Cardiac ventricle fibroblast (primary cell): ENCODE measurements around the gene ZNF581. TPM values are rescaled to one million over a fixed set of nuclear protein-coding genes. Genes with fewer than 3 reads are reported as not detected.

Experiments
- total RNA-seq: library from RNA; depleted of rRNA; stranded (reverse); fragments of >200 nt; gene quantifications from 2 replicates; pipeline ENCODE4 v1.2.3, GENCODE V29; 2015

ZNF581 gene, protein sequence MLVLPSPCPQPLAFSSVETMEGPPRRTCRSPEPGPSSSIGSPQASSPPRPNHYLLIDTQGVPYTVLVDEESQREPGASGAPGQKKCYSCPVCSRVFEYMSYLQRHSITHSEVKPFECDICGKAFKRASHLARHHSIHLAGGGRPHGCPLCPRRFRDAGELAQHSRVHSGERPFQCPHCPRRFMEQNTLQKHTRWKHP
- 37.1 and 44.1 TPM in 2 replicates for total RNA-seq

DNA sequence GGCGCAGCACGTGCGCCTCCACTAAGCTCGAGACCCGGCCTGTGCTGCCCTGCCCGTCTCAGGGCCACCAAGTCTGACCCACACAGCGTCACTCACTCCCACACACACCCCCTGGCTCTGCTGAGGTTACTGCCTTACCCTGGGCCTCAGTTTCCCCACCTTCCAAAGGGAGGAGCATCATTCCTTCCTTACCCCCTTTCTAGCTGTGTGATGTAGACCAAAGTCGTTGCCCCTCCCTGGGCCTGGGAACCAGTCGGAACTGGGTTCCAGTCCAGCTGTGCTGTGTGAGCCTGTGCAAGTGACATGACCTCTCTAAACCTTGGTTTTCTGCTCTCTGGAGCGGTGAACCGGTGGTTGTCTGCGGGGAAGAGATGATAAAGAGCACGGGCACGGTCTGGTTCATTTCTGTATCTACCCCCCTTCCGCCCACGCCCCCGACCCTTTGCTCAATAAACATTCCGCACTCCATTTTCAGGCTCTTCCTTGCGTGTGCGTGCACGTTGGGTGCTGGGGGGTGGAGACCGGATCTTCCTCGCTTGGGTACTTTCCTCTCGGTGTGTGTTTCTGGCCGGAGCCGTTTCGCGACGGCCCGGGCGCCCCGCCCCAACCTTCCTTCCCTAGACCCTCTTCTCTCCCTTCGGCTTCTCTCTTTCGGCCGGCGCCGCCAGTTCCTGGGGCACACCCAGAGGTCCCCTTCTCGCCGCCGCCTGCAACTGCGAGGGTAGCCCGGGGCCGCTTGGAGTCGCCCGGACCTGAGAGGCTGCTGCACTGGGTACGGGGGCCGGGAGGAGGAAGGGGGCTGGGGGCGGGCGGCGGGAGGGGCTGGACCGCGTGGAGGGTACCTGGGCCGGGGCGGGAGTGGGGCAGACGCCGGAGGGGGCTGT, at the start of gene ZNF581:
Gene ZNF581, plus strand, starts transcription at position 647 of the 884 bp plus-strand sequence. CDS start 923 bp downstream, outside the sequence.

GRCh38 chr19:55599468-55599841, 44.0 kb upstream of the ZNF581 start, which contains the start of gene FIZ1:
Gene FIZ1 (minus strand): TSS chr19:55599517. CDS start chr19:55597865, 1,652 bp downstream.

GRCh38 chr19:55599842-55600661, 43.4 kb upstream of the ZNF581 start, which contains the start of gene ZNF524:
Gene ZNF524 (plus strand): TSS chr19:55600288. CDS start chr19:55602113, 1,825 bp downstream.

DNA sequence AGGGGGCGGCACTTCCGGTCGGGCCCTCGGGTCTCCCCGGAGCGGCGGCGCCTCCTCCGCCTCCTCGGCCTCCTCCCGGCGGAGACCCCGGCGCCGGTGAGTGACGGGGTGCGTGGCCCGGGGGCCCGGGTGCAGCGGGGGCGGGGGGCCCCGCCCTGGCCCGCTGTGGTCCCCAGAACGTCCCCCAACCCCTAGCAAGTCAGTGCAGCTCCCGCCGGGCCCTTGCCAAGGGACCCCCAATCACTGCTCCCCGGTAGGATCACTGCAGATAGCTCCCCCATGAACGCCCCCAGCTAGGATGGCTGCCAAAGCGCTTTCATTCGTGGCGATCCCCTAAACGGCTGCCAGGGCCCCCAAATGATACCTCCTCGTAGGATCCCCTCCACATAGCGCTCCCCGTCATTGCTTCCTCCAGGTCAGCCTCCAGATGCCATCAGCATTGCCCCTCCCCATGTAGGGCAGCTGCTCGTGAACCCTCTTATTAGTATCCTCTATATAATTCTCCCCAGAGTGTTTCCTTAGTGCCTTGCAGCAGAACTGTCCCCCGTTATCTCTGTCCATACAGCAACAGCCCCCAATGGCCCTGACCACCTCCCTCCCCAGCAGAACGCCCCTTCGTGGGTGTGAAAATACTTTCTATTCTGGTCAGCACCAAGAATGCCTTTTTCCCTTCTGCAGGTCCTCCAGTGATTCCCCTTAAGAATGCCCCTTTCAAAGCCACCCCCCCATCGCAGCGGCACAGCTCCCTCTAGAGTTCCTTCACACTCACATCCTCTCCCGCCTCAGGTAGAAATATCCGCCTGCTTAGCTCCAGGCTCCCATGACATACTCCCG, 37.6 kb upstream of the ZNF581 start, which contains the start of gene ZNF865:
Gene ZNF865, plus strand, starts transcription at position 11 of the 834 bp plus-strand sequence. CDS start 7,972 bp downstream, outside the sequence.

DNA sequence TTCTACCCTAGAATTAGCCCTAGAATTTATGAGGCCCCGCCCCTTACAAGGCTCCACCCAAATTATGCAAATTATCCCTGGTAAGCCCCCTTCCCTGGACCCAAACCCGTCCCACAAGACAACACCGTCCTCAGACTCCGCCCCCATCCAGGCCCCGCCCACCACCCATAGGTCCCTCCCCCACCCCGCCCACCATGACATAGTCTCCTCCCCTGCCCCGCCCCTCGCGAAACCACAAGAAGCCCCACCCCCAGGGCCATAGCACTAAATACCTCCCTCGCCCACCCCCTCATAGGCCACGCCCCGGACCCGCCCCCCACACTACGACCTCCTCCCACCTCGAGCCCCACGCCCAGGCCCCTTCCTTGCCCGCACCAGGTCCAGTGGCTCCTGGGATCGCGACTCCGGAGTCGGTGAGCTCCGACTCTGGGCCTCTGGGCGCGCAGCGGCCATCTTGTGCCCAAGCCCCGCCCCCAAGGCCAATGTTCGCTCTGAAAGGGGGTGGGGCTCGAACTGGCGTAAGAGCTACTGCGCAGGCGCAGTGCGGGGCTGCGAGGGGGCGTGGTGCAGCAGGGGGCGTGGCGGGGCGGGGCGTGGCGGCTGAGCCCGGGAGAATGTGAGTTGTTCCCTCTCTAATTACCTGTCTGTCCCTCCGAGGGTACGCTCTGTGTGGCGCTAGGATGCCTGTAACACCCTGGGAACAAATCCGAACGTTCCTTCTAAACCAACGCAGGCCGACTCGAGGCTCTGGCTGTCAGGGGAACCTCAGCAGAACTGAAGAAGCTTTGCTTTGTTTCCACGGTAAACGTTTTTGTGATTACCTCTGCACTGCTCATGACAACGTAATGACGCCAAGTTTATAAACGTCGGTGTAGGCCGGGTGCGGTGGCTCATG, 19.1 kb upstream of the ZNF581 start, which contains the start of gene ZNF784:
Gene ZNF784, minus strand, starts transcription at position 458 of the 895 bp plus-strand sequence. Its CDS starts 5 bp downstream, at position 453.

DNA sequence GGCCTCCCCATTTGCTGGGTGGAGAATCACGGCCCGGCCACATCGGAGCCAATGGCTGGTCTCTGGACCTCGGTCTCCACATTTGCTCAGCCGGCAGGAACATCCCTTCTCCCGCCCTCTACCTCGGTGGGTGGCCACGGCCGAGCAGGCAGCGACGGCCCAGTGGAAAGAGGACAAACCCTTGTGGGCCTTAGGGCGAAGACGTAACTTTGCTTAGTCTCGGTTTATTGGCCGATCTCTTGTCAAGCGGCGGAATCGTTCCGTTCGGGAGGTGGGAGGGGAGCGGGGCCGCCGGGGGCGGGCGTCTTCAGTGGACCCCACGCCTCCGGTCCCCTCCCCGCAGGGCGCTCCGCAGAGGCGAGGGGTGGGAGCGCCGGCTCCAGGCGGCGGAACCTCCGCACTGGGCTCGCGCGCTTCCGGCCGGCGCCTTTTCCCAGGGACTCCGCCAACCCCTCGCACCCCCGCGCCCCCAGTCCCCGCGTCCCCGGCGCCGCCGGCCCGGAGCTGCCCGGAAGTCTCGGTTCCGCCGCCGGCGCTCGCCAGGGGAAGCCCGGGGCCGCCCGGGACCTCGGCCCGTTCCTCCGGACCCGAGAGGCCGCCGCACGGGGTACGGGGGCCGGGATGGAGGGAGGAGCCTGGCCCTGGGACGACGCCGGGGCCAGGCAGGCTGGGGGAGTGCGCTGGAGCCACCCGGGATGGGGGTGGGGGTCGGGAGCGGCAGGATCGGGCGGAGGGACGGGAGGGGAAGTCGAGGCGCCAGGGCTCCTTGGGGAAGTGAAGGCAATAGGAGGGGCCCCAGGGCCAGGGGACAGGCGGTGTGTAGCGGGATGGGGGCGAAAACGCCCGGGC, 2.6 kb upstream of the ZNF581 start, which contains the start of gene ZNF580:
Gene ZNF580, plus strand, starts transcription at position 426 of the 849 bp plus-strand sequence. CDS start 1,507 bp downstream, outside the sequence.

DNA sequence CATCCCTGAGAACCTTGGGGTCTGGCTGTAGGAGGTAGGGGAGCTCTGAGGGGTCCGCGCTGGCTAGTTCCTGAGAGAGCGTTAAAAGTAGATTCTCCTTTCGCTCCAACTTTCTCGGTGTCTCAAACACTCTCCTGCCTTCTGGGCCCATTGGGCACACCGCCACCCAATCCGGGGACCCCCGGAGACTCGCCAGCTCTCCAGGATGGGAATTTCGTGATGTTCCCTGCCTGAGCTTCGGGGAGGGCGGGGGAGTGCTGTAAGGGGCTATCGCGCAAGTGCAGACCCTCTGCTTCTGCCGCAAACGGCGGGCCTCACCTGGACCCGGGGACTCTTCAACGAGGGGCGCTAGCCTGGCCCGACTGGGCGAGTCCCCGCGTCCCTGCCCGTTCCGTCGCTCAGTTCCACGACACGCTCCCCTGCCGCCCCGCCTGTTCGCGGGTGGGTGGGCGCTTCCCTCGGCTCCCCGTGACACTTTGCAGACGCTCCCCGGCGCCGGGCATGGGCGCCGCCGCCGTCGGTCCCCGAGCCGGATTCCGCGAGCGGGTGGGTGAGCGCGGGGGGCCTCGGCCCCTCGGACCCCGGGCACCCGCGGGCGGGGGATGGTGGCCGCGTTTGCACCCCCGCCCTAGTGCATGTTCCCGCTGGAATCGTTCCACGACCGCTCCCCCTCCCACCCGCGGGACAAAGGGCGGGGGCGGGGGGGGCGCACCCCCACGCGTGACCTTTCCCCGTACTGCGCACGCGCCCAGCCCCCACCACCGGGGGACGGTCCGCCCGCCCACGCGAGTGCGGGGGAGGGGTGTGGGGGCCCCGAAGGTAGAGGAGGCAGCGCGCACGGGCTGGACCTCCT, 4.5 kb downstream of the ZNF581 start, which contains the start of gene CCDC106:
Gene CCDC106, plus strand, starts transcription at position 481 of the 853 bp plus-strand sequence. CDS start 835 bp downstream, outside the sequence.

DNA sequence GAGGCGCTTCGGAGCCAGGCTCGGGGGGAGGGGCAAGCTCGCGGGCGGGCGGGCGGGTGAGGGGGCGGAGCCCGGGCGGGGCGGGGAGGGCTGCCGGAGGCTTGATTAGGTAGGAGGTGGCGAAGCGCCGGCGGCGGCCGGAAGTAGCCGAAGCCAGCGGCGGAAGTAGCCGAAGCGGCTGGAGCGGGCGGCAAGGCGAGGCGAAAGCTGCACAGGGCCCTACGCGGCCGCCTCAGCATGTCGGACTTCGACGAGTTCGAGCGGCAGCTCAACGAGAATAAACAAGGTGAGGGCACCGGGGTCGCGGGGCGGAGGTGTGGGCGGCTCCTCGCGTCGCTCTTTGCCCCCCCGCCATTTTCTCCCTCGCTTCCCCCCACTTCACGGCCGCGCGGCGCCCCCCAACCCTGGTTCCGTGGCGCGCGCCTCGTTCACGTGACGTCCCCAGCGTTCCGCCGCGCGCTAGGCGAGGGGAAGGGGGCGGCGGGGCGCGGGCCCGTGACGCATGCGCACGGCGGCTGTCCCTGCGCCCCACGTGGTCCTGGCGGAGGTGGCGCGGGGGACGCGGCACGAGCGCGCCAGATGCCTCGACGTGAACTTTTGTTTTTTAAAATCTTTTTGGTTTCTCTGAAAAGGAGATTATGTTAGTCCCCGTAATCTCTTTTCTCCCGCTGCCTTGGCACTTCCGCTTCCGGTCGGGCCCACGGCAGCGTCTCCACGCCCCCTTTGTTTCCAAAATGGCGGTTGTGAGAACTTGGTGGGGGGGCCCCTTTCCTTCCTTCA, 11.6 kb downstream of the ZNF581 start, which contains the start of gene U2AF2:
Gene U2AF2, plus strand, starts transcription at position 168 of the 780 bp plus-strand sequence. Its CDS starts 70 bp downstream, at position 238.

DNA sequence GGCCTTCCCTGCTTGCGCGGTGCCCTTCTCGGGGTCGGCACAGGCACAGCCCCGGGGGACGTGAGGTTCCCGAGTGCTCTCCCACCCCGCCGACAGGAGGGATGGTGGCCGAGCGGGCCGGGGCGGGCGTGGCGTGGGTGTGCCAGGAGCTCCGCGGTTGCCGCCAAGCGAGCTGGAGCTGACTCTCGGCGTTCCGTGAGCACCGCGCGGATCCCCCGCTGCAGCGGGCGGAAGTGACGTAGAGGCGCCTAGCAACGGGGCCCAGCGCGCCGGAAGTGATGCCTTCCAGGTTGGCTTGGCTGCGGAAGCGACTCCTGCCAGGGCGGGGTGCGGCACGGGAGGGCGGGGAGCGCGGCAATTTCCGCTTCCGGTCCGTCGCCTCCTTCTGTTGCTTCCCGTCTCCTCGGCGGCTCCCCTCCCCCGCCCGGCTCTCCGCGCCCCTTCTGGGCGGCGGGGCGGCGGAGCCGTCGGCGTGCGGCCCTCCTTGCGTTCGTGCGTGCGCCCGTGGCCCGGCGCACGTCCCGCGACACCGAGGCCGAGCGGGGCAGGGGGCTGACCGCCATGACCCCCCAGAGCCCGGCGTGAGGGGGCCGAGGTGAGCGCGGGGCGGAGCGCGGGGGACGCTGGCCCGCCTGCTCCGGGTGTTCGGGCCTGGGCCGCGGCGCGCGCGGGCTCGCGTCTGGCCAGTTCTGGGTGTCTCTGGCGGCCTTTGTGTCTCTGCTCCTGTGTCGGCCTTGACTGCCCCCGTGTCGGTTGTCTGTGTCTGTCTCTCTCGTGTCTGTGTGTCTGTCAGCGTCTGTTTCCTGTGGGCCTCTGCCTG, 31.6 kb downstream of the ZNF581 start, which contains the start of gene EPN1:
Gene EPN1, plus strand, starts transcription at position 386 of the 820 bp plus-strand sequence. CDS start 3,402 bp downstream, outside the sequence.

Other genes with a start within 250 kb of the ZNF581 start
- 22.0 and 33.7 TPM in 2 replicates for gene UBE2S, start 235.9 kb upstream of the ZNF581 start, total RNA-seq
- not detected in 2 replicates for gene SHISA7, start 200.3 kb upstream of the ZNF581 start, total RNA-seq
- gene ISOC2, start 182.0 kb upstream of the ZNF581 start, total RNA-seq: 84.9 and 94.9 TPM in 2 replicates
- not detected in 2 replicates for gene C19orf85, start 178.9 kb upstream of the ZNF581 start, total RNA-seq
- gene ZNF628, start 167.0 kb upstream of the ZNF581 start, total RNA-seq: 5.8 and 8.5 TPM in 2 replicates
- gene NAT14, start 158.5 kb upstream of the ZNF581 start, total RNA-seq: 4.2 and 11.4 TPM in 2 replicates
- 70.0 and 81.2 TPM in 2 replicates for gene SSC5D, start 155.2 kb upstream of the ZNF581 start, total RNA-seq
- gene SBK2, start 106.5 kb upstream of the ZNF581 start, total RNA-seq: not detected in 2 replicates
- gene SBK3, start 98.1 kb upstream of the ZNF581 start, total RNA-seq: not detected in 2 replicates
- gene ZNF579, start 62.8 kb upstream of the ZNF581 start, total RNA-seq: 6.3 and 6.6 TPM in 2 replicates
- 4.9 and 7.0 TPM in 2 replicates for gene FIZ1, start 44.1 kb upstream of the ZNF581 start, total RNA-seq
- 17.9 and 21.6 TPM in 2 replicates for gene ZNF524, start 43.4 kb upstream of the ZNF581 start, total RNA-seq
- gene ZNF865, start 38.0 kb upstream of the ZNF581 start, total RNA-seq: 6.8 and 7.6 TPM in 2 replicates
- gene ZNF784, start 19.1 kb upstream of the ZNF581 start, total RNA-seq: 2.1 and 4.0 TPM in 2 replicates
- 16.3 and 17.3 TPM in 2 replicates for gene ZNF580, start 2.6 kb upstream of the ZNF581 start, total RNA-seq
- gene CCDC106, start 4.6 kb downstream of the ZNF581 start, total RNA-seq: 14.9 and 17.8 TPM in 2 replicates
- 86.1 and 111 TPM in 2 replicates for gene U2AF2, start 11.4 kb downstream of the ZNF581 start, total RNA-seq
- 164 and 197 TPM in 2 replicates for gene EPN1, start 31.6 kb downstream of the ZNF581 start, total RNA-seq
- not detected in 2 replicates for gene NLRP9, start 94.8 kb downstream of the ZNF581 start, total RNA-seq
- gene RFPL4A, start 115.4 kb downstream of the ZNF581 start, total RNA-seq: not detected in 2 replicates
- gene RFPL4AL1, start 125.5 kb downstream of the ZNF581 start, total RNA-seq: not detected in 2 replicates
- gene NLRP11, start 188.3 kb downstream of the ZNF581 start, total RNA-seq: 0.06 TPM in 1 of 2 replicates, not detected in the other
- not detected in 2 replicates for gene NLRP4, start 192.9 kb downstream of the ZNF581 start, total RNA-seq